ENCODE measurements around the gene ACTR10.

Gene ACTR10

GRCh38 chr14:58199726-58200479, at the start of gene ACTR10:
Gene ACTR10, plus strand, starts transcription at chr14:58200149. Its CDS starts 69 bp downstream, at chr14:58200218.
- peak; percentile 77 to 88 for DNase-seq

GRCh38 chr14:58150243-58150805, 49.6 kb upstream of the ACTR10 start:
- DNase-seq, result no peak

GRCh38 chr14:58151133-58152013, 48.6 kb upstream of the ACTR10 start:
- peak in 1 of 2 experiments; percentile 27 for DNase-seq

GRCh38 chr14:58152014-58152857, 47.7 kb upstream of the ACTR10 start, which contains the start of gene ARMH4:
Gene ARMH4, minus strand, starts transcription at chr14:58152213. Its CDS starts 12,855 bp downstream, at chr14:58139358.
- DNase-seq, result peak; percentile 82 to 90

- no peak for DNase-seq
These were observed 39.4 kb upstream of the ACTR10 start for GRCh38 chr14:58160561-58160960.

DNA sequence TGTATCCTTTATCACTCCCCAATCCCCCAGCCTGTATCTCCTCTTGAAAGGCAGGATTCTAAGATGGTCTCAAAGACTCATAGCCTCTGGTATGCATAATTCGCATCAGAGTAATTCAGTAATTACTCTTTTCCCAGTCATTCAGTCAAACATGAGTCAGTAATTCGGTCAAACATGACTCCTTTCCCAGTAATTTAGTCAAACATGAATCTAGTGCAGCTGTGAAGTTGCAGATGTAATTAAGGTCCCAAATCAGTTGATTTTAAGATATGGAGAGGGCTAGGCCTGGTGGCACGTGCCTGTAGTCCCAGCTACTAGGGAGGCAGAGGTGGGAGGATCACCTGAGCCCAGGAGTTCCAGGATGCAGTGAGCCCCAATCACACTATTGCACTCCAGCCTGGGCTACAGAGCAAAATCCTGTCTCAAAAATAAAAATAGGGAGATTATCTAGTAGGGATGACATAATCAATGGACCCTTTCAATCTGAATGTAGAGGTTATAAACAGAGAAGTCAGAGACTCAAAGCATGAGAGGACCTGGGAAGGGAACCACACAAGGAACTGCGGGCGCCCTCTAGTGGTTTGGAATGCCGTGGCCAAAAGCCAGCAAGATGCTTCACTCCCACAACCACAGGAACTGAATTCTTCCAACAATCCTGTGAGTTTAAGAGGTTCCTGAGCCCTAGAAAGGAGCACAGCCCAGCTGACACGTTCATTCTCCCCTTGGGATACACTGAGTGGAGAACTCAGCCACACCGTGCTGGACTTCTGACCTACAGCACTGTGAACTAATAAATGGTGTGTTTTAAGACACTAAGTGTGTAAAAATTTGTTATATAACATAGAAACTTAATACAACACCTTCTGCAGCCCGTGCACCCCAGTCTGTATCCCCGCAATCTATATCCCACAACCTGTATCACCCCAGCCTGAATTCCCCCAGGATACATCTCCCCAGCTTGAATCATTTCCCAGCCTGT, 33.7 kb upstream of the ACTR10 start:
- DNase-seq, result peak; percentile 69 to 73

GRCh38 chr14:58167057-58167456, 32.9 kb upstream of the ACTR10 start:
- no peak for DNase-seq

- no peak for DNase-seq
These were observed 32.1 kb upstream of the ACTR10 start for GRCh38 chr14:58167891-58168290.

- DNase-seq, result peak; percentile 75 to 85
These were observed 28.9 kb upstream of the ACTR10 start for GRCh38 chr14:58171090-58171489.

DNA sequence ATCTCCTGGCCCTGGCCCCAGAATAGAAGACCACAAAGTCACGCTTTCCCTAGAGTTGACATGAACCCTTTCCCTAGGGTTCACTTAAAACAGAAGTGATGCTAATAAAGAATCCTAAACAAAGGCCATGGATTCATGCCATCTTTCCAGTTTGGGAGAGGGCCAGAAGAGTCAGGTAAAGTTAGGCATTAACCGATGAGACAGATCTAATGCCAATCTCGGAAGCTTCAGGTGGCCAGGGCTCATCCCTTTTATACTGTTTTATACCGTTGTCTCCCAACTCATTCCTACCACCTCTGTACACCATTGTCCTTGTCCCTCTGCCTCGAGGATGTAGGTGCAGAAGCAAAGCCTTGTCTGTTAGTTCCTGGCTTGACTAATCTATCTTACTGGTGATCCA, 22.8 kb upstream of the ACTR10 start:
- DNase-seq, result no peak

GRCh38 chr14:58189176-58189575, 10.8 kb upstream of the ACTR10 start:
- no peak for DNase-seq

DNA sequence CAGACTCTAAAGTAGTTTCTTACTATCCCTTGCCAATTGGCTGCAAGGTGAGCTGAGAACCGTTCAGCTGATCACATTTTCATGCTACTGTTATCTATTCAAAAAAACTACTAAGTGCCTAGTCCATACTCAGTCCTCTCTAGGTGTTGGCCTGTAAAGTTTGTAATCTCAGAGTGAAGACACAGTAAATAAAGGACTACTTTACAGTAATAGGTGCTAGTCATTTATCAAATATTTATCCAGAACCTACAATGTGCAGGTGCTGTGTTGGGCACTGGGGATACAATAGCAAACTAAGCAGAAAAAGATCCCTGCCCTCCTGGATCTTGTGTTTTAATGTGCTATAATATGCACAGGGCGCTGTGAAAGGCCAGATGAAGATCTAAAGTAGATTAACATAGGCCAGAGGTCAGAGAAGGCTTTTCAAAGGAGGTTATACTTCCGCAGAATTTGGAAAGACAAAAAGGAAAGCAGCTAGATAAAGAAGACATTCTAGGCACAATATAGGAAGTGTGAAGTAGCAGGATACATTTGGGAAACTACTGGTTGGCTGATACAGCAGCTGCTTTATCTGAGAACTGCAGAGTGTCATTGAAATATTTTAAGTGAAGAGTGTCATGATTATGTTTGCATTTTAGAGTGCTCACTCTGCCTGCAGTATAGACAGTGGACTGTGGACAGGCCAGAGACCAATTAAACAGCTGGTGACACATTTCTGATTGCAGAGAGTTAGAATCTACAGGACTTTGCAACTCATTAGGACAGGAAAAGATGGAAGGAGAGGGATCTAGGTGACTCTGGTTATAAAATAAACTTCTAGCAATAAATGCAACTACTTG, 8.0 kb upstream of the ACTR10 start:
- DNase-seq, result no peak

DNA sequence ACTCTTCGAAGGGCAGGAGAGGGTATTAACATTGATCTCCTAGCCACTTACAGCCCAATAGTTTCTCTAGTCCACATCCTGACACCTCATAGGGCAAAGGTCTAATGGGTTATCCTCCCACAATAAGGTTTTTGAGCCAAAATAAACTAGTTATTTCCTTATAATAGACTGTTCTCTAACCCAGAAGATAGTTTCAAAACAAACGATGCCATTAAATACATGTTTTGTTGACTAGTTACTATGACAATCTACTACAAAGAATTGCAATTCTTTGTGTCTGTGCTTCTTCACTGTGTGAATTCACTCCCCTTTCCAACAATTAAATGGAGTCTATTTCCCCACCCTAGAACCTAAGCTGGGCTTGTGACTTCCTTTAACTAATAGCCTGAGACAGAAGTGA, 6.4 kb upstream of the ACTR10 start:
- peak; percentile 5 to 40 for DNase-seq

GRCh38 chr14:58196198-58196597, 3.8 kb upstream of the ACTR10 start:
- no peak for DNase-seq

DNA sequence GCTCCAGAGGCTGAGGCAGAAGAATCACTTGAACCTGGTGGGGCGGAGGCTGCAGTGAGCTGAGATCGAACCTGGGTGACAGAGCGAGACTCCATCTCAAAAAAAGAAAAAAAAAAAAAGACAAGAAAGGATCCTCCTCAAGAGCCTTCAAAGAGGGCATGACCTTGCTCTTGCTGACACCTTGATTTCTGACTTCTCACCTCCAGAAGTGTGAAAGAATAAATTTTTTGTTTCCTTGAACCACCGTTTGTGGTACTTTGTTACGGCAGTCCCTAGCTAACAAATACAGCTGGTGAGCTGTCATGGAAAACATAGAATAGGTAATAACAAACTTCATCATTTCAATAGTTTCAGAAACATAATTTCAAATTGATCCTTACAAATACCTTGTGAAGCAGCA, 1.9 kb upstream of the ACTR10 start:
- DNase-seq, result no peak

DNA sequence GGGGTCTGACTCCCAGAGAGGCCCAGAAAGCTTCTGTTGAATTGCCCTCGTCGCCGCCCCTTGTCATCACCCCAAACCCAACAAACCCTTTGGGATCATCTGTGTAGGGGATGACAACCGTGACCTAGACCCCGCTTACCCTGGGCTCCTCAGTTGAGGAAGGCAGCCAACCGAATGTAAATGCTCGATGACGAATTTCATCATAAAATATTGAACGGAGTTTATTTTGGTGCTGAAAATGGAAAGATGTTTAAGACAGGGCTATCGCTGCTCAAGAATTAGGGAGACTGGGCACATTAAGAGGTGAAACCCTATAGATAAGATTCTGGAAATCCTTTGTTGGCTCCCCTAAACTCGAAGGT, 512 bp downstream of the ACTR10 start:
- no peak for DNase-seq

- DNase-seq, result no peak
These were observed 897 bp downstream of the ACTR10 start for GRCh38 chr14:58200846-58201245.

DNA sequence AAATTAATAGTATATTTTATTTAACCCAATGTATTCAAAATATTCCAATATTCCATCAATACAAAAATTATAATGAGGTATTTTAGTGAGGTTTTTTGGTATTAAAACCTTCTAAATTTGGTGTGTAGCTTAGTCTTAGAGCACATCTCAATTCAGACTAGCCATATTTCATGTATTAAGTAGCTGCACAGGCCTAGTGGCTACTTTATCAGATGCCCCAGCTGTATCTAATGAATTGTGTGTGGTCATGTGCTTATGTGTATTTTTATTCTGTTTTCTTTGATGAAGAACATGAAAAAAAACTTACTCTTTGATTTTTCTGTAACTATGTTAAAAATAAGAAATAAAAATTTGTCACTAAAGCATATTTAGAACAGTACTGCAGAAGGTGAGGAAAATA, 13.2 kb downstream of the ACTR10 start:
- no peak for DNase-seq

DNA sequence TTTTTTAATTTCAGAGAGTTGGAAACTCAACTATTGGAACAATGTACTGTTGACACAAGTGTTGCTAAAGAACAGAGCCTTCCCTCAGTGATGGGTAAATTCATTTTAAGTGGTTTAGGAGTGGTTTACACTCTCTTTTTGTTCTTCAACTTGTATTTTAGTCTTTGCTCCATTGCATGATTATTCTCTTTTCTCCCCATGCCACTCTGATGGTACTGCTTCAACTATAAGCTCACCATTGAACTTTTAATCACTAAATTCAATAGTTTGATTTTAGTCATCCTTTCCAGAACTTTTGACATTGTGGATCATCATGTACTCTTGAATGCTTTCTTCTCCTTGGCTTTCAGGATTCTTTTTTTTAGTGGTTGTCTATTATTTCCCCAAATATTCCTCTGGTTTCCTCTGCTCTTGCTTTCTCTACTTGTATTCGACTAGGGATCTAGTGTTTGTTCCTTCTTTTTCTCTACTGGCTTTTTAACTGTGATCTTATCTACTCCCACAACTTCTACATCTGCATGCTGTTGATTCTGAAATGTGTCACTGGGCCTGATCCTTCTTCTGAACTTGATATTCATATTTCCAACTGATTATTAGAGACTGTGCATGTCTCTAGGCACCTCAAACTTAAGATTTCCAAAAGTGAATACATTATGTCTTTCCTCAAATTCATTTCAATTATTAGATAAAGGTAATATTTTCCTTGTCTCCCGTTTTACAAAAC, 15.4 kb downstream of the ACTR10 start:
- no peak for DNase-seq

- DNase-seq, result no peak
These were observed 16.6 kb downstream of the ACTR10 start for GRCh38 chr14:58216544-58216943.
